Trophoblast cell (in vitro differentiated cells and primary cell): ENCODE measurements around the gene NUTM1.

Experiments used
- DNase-seq, 2 donors: peaks; one replicate each; pipeline ENCODE4 v3.0.0-alpha.2; 2016
- H2AFZ ChIP-seq: 2 replicates; pipeline ENCODE4 v1.6.1; 2013; ENCODE audit warnings: low read length, moderate library complexity, mild to moderate bottlenecking; ENCODE audit not compliant: insufficient read depth, poor library complexity
- H2AK5ac ChIP-seq: 2 replicates; pipeline ENCODE4 v1.6.1; 2013; ENCODE audit warnings: mild to moderate bottlenecking, low read length
- H2BK120ac ChIP-seq: 2 replicates; pipeline ENCODE4 v1.6.1; 2013; ENCODE audit warnings: low read length, mild to moderate bottlenecking, moderate library complexity; ENCODE audit not compliant: insufficient read depth, poor library complexity
- H2BK12ac ChIP-seq: 2 replicates; pipeline ENCODE4 v1.6.1; 2013; ENCODE audit warnings: mild to moderate bottlenecking, low read length, moderate library complexity
- H2BK5ac ChIP-seq: 2 replicates; pipeline ENCODE4 v1.6.1; 2013; ENCODE audit warnings: low read length, low read depth, moderate library complexity, mild to moderate bottlenecking; ENCODE audit not compliant: poor library complexity
- H3K14ac ChIP-seq: 2 replicates; pipeline ENCODE4 v1.6.1; 2013; ENCODE audit warnings: mild to moderate bottlenecking, low read length
- H3K18ac ChIP-seq: 2 replicates; pipeline ENCODE4 v1.6.1; 2013; ENCODE audit warnings: mild to moderate bottlenecking, low read length
- H3K23ac ChIP-seq: 2 replicates; pipeline ENCODE4 v1.6.1; 2013; ENCODE audit warnings: low read length
- H3K27ac ChIP-seq: 2 replicates; pipeline ENCODE4 v1.5.1; 2013; ENCODE audit warnings: low read depth, mild to moderate bottlenecking, inconsistent platforms, low read length, moderate library complexity
- H3K27me3 ChIP-seq: 2 replicates; pipeline ENCODE4 v1.6.1; 2013; ENCODE audit warnings: inconsistent platforms, mild to moderate bottlenecking, low read length, moderate library complexity; ENCODE audit not compliant: insufficient read depth
- H3K36me3 ChIP-seq, 2 experiments: 1 replicate in 1 of 2; 2 replicates in 1 of 2; pipeline ENCODE4 v1.6.1; 2013; ENCODE audit warnings: low read length in 2 of 2, mild to moderate bottlenecking in 2 of 2, moderate library complexity in 1 of 2; ENCODE audit not compliant: insufficient read depth in 2 of 2, control insufficient read depth in 1 of 2
- H3K4ac ChIP-seq: 2 replicates; pipeline ENCODE4 v1.6.1; 2013; ENCODE audit warnings: low read depth, mild to moderate bottlenecking, low read length, moderate library complexity
- H3K4me1 ChIP-seq, 2 experiments: 1 replicate in 1 of 2; 2 replicates in 1 of 2; pipeline ENCODE4 v1.6.1; 2013; ENCODE audit warnings: low read length in 2 of 2, mild to moderate bottlenecking in 2 of 2, moderate library complexity in 1 of 2; ENCODE audit not compliant: insufficient read depth in 2 of 2, control insufficient read depth in 1 of 2
- H3K4me2 ChIP-seq: 2 replicates; pipeline ENCODE4 v1.6.1; 2013; ENCODE audit warnings: inconsistent platforms, mild to moderate bottlenecking, low read length, moderate library complexity
- H3K4me3 ChIP-seq: 2 replicates; pipeline ENCODE4 v1.5.1; 2013; ENCODE audit warnings: mild to moderate bottlenecking, low read depth, low read length, inconsistent platforms
- H3K79me1 ChIP-seq: one replicate; pipeline ENCODE4 v1.6.1; 2013; ENCODE audit warnings: low read length
- H3K79me2 ChIP-seq: 2 replicates; pipeline ENCODE4 v1.6.1; 2013; ENCODE audit warnings: low read length, mild to moderate bottlenecking; ENCODE audit not compliant: control insufficient read depth, insufficient read depth, poor library complexity
- H3K9ac ChIP-seq: 2 replicates; pipeline ENCODE4 v1.6.1; 2013; ENCODE audit warnings: mild to moderate bottlenecking, low read length
- H3K9me3 ChIP-seq: 2 replicates; pipeline ENCODE4 v1.6.1; 2013; ENCODE audit warnings: low read depth, mild to moderate bottlenecking, control low read depth, inconsistent platforms, low read length; ENCODE audit not compliant: insufficient read depth
- H4K12ac ChIP-seq: 2 replicates; pipeline ENCODE4 v1.6.1; 2013; ENCODE audit warnings: low read depth, mild to moderate bottlenecking, low read length, moderate library complexity
- H4K8ac ChIP-seq: 2 replicates; pipeline ENCODE4 v1.6.1; 2013; ENCODE audit warnings: low read depth, mild to moderate bottlenecking, low read length, moderate library complexity
- H4K91ac ChIP-seq: one replicate; pipeline ENCODE4 v1.6.1; 2013; ENCODE audit warnings: low read depth, mild to moderate bottlenecking, low read length, moderate library complexity
- WGBS: extraction: QIAGEN DNeasy Blood & Tissue Kit; methylation state at CpG from one replicate; pipeline ENCODE4 v1.1.7; 2013; ENCODE audit warnings: missing lambda C conversion rate; ENCODE audit not compliant: insufficient read length, insufficient coverage; ENCODE audit errors: extremely low coverage; 5-methylcytosine and 5-hydroxymethylcytosine counted together

NUTM1 gene

DNA sequence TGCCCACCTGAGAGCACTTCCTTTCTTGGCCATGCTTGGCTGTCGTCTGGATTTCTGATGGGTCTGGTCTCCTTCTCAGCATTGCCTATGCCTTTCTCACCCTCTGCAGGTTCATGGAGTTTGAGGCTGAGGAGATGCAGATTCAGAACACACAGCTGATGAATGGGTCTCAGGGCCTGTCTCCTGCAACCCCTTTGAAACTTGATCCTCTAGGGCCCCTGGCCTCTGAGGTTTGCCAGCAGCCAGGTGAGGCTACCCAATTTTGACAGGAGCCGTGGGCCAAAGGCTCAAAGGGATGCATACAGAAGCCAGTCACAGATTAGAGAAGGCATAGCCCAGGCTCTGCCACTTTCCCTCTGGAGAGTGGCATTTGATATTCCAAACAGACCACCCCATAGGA lies 10.5 kb downstream of the NUTM1 start:
- Histone ChIP-seq H3K9ac (no peak overlapping the region), H3K27ac (no peak overlapping the region), H2AK5ac (no peak overlapping the region), H3K4me3 (no peak overlapping the region), H4K8ac (no peak overlapping the region), H3K36me3 (peaks cover 7 to 24% of the 10 kb centered on the region in 2 experiments), H3K79me2 (no peaks in the 10 kb centered on the region), H3K27me3 (no peaks in the 10 kb centered on the region), H4K12ac (no peak overlapping the region), H3K23ac (no peak overlapping the region), H2BK12ac (no peak overlapping the region), H3K4me2 (no peak overlapping the region), H4K91ac (no peak overlapping the region), H3K79me1 (no peaks in the 10 kb centered on the region), H3K18ac (no peak overlapping the region), H3K14ac (no peak overlapping the region), H3K4ac (no peak overlapping the region), H2BK120ac (no peak overlapping the region), H3K4me1 (no peaks in the 10 kb centered on the region), H2BK5ac (no peak overlapping the region), H2AFZ (no peak overlapping the region), H3K9me3 (no peaks in the 10 kb centered on the region)
- DNase-seq: no peak
- WGBS: no CpG with 5 or more reads among the region's 2 CpGs

DNA sequence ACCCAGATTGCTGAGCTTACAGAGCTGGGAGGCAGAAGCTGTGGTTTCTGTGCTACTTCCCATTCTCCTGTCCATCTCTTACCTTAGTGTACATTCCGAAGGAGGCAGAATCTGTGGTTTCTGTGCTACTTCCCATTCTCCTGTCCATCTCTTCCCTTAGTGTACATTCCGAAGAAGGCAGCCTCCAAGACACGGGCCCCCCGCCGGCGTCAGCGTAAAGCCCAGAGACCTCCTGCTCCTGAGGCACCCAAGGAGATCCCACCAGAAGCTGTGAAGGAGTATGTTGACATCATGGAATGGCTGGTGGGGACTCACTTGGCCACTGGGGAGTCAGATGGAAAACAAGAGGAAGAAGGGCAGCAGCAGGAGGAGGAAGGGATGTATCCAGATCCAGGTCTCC lies 11.2 kb downstream of the NUTM1 start:
- Histone ChIP-seq H4K8ac (no peak overlapping the region), H3K79me2 (no peaks in the 10 kb centered on the region), H3K4ac (no peak overlapping the region), H3K4me3 (no peak overlapping the region), H2AK5ac (no peak overlapping the region), H2AFZ (no peak overlapping the region), H3K18ac (no peak overlapping the region), H3K36me3 (peaks cover 11 to 28% of the 10 kb centered on the region in 2 experiments), H3K79me1 (no peaks in the 10 kb centered on the region), H4K12ac (no peak overlapping the region), H3K27ac (no peak overlapping the region), H4K91ac (no peak overlapping the region), H3K9me3 (no peaks in the 10 kb centered on the region), H3K4me1 (no peaks in the 10 kb centered on the region), H3K27me3 (no peaks in the 10 kb centered on the region), H2BK120ac (no peak overlapping the region), H3K9ac (no peak overlapping the region), H2BK12ac (no peak overlapping the region), H2BK5ac (no peak overlapping the region), H3K4me2 (no peak overlapping the region), H3K14ac (no peak overlapping the region), H3K23ac (no peak overlapping the region)
- no CpG with 5 or more reads among the region's 7 CpGs for WGBS
- DNase-seq: no peak

DNA sequence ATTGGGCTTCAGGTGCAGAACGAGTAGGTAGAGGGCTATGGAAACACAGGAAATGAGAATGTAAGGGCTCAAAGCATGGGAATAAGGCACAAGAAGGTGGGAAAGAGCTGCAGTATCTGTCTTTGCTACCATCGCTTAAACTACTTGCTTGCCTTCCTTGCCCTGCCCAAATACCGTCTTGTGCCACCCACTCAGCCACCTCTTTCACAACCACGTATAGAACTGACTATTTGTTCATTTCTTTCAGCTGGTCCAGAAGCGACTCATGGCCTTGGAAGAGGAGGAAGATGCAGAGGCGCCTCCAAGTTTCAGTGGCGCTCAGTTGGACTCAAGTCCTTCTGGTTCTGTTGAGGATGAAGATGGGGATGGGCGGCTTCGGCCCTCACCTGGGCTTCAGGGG lies 12.1 kb downstream of the NUTM1 start:
- H3K27ac ChIP-seq: no peak overlapping the region

DNA sequence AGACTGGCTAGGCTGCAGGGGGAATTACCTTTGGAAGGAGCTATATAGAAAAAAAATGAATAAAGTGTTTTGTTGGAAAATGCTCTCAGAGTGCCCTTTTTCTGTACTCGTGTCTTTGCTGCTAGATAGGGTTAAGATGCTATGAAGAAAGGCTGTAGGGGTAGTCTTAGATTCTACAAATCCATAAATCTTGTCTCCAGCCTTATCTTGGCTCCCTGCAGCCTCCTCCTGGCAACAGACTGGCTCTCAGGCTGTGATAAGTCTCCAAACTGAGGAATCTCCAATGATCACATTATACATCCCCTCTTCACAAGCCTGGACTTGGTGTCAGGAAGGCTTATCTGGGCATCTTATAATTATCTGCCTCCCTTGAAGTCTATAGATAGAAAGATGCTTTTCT lies 14.5 kb downstream of the NUTM1 start:
- Histone ChIP-seq H3K14ac (no peak overlapping the region), H3K9me3 (no peaks in the 10 kb centered on the region), H2BK12ac (no peak overlapping the region), H3K18ac (no peak overlapping the region), H4K91ac (no peak overlapping the region), H3K27ac (no peak overlapping the region), H3K23ac (no peak overlapping the region), H3K9ac (no peak overlapping the region), H2AFZ (no peak overlapping the region), H3K4ac (no peak overlapping the region), H3K79me1 (peaks cover 3% of the 10 kb centered on the region), H3K4me1 (peaks cover 11% of the 10 kb centered on the region in 2 experiments), H3K79me2 (no peaks in the 10 kb centered on the region), H3K4me3 (no peak overlapping the region), H3K27me3 (no peaks in the 10 kb centered on the region), H3K36me3 (peaks cover 26 to 46% of the 10 kb centered on the region in 2 experiments), H4K8ac (no peak overlapping the region), H2BK5ac (no peak overlapping the region), H3K4me2 (no peak overlapping the region), H2AK5ac (no peak overlapping the region), H4K12ac (no peak overlapping the region), H2BK120ac (no peak overlapping the region)
- DNase-seq: no peak
- no CpG with 5 or more reads among the region's 1 CpG for WGBS

More for the DNA sequence above, 12.1 kb downstream of the NUTM1 start:
- H3K79me1 ChIP-seq: peaks cover 3% of the 10 kb centered on the region
- no peak overlapping the region for H3K4me3 ChIP-seq
- H3K4me1 ChIP-seq: peaks cover 5 to 7% of the 10 kb centered on the region in 2 experiments
- no peak overlapping the region for H2BK5ac ChIP-seq
- H2BK120ac ChIP-seq: no peak overlapping the region
- no peak overlapping the region for H2AK5ac ChIP-seq
- no peak for DNase-seq
- H3K36me3 ChIP-seq: peaks cover 18 to 35% of the 10 kb centered on the region in 2 experiments
- no peaks in the 10 kb centered on the region for H3K27me3 ChIP-seq
- no peak overlapping the region for H4K8ac ChIP-seq
- no peak overlapping the region for H3K9ac ChIP-seq
- no peak overlapping the region for H3K4me2 ChIP-seq
- H3K4ac ChIP-seq: no peak overlapping the region
- no peak overlapping the region for H2AFZ ChIP-seq
- H4K91ac ChIP-seq: no peak overlapping the region
- H3K9me3 ChIP-seq: no peaks in the 10 kb centered on the region
- WGBS: no CpG with 5 or more reads among the region's 9 CpGs
- no peak overlapping the region for H3K14ac ChIP-seq
- H4K12ac ChIP-seq: no peak overlapping the region
- H3K18ac ChIP-seq: no peak overlapping the region
- H3K79me2 ChIP-seq: no peaks in the 10 kb centered on the region
- H2BK12ac ChIP-seq: no peak overlapping the region
- H3K23ac ChIP-seq: no peak overlapping the region
